Kidney (tissue), 14 donors: ENCODE measurements around the gene CHAT. TPM values are rescaled to one million over a fixed set of nuclear protein-coding genes. Genes with fewer than 3 reads are reported as not detected.

Experiments
- DNase-seq, 5 donors: peaks; one replicate each; pipeline ENCODE4 v3.0.0-alpha.2; 2013 to 2020
- FAIRE-seq: peaks from 2 replicates; lab custom pipeline; 2012; peaks lifted over from hg19 to GRCh38; lab: Jason Lieb, UNC
- H3K27ac ChIP-seq, 2 donors: one replicate each; pipeline ENCODE4 v1.7.0; 2013; ENCODE audit warnings: low read depth in 2 of 2, low read length in 2 of 2, inconsistent platforms in 1 of 2
- H3K27me3 ChIP-seq: one replicate; pipeline ENCODE4 v1.7.1; 2013; ENCODE audit warnings: low read length, inconsistent platforms; ENCODE audit not compliant: control insufficient read depth, insufficient read depth
- H3K36me3 ChIP-seq, 3 donors: one replicate each; pipeline versions ENCODE4 v1.7.0 to v1.7.1; 2013; ENCODE audit warnings: low read length in 3 of 3, control low read depth in 1 of 3, inconsistent platforms in 1 of 3; ENCODE audit not compliant: insufficient read depth in 3 of 3, control insufficient read depth in 2 of 3
- H3K4me1 ChIP-seq, 3 donors: one replicate each; pipeline versions ENCODE4 v1.7.0 to v1.7.1; 2013; ENCODE audit warnings: low read length in 3 of 3, inconsistent platforms in 1 of 3, low read depth in 1 of 3; ENCODE audit not compliant: control insufficient read depth in 2 of 3, insufficient read depth in 2 of 3
- H3K4me3 ChIP-seq, 3 donors: one replicate each; pipeline versions ENCODE4 v1.7.0 to v1.8.1; 2013; ENCODE audit warnings: low read length in 3 of 3, control low read depth in 1 of 3, inconsistent platforms in 1 of 3
- H3K9ac ChIP-seq, 3 donors: one replicate each; pipeline versions ENCODE4 v1.7.0 to v1.7.1; 2013; ENCODE audit warnings: low read length in 3 of 3, control low read depth in 1 of 3, inconsistent platforms in 1 of 3
- H3K9me3 ChIP-seq, 3 donors: one replicate each; pipeline versions ENCODE4 v1.7.0 to v1.7.1; 2013; ENCODE audit warnings: low read length in 3 of 3, control low read depth in 1 of 3, inconsistent platforms in 1 of 3; ENCODE audit not compliant: control insufficient read depth in 2 of 3, insufficient read depth in 1 of 3
- intact Hi-C: fragments of 100-400 bp; cut with DNase I; formaldehyde crosslinking; loops from one replicate; pipeline ENCODE4 v1.11.1; 2022
- polyA plus RNA-seq: library from polyadenylated mRNA; stranded (reverse); fragments of 350-450 nt; fragmentation: Illumina TruSeq; extraction: RNeasy Lipid Tissue Mini Kit (QIAGEN cat#74804); gene quantifications from one replicate; pipeline ENCODE4 v1.2.3, GENCODE V29; 2014; ENCODE audit warnings: low read depth, low replicate concordance; ENCODE audit not compliant: insufficient read depth
- total RNA-seq: library from RNA; stranded (reverse); fragmentation: NEBNext Ultra II Directional; extraction: Animal tissue kit (Norgen Biotek cat#: 25700); gene quantifications from one replicate; pipeline ENCODE4 v1.2.1, GENCODE V29; 2021
- TF ChIP-seq, protein P1 (sequence below): IDR thresholded peaks from 3 replicates; pipeline ENCODE4 v1.5.1; 2012; ENCODE audit warnings: mild to moderate bottlenecking, moderate library complexity, borderline replicate concordance; ENCODE audit not compliant: insufficient read depth; ENCODE audit errors: extremely low read depth
- donor health status: control.
- donor health status: control.
- donor health status: control.
- donor health status: control.
- donor health status: control.
- donor health status: DM: yes; HTN: yes; CAD: no.
- donor health status: Normal renal cell carcinoma (clear cell type).

Gene CHAT
- total and polyA plus RNA-seq, 2 donors from 2014 or later: not detected

DNA sequence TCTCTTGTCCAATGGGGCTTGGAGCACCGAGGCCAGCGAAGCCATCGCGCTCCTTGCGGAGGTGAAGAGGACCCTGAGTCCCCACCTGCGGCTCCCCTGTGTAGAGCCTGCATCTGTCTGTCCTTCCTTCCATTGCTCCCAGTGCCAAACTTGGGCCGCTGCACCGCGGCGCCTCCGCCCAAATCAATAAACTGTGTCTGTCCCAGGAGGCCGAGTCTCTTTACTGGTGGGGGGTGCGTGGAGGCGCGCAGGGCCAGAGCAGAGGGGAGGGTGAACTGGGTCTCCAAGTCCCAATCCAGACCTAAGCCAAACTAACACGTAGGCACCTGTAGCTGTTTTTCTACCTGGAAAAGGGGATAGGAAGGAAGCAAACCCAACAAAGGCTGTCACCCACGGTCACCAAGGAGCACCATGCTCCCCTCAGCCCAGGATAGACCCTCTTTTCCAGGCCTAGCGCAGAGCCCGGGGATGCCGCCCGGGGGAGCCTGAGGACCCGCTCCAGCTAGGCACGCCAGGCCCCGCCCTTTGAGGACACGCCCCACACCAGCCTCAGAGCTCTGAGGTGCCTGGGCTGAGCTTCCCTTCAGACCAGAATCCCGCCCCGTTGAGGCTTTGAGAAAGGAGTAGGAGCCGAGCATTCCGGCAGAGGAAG, 1.2 kb upstream of the CHAT start:
- Histone ChIP-seq H3K4me1 (peaks cover 0 to 14% (median 0%) of the 10 kb centered on the region in 3 donors), H3K9ac (no peak overlapping the region), H3K4me3 (no peak overlapping the region), H3K9me3 (no peaks in the 10 kb centered on the region), H3K27me3 (peaks cover 60% of the 10 kb centered on the region), H3K36me3 (no peaks in the 10 kb centered on the region), H3K27ac (no peak overlapping the region)
- peak in 3 of 5 donors; percentile 18 to 53 (median 20) for DNase-seq
- no peak for FAIRE-seq
- intact Hi-C loops: no loop called here
- TF ChIP-seq, protein P1, sequence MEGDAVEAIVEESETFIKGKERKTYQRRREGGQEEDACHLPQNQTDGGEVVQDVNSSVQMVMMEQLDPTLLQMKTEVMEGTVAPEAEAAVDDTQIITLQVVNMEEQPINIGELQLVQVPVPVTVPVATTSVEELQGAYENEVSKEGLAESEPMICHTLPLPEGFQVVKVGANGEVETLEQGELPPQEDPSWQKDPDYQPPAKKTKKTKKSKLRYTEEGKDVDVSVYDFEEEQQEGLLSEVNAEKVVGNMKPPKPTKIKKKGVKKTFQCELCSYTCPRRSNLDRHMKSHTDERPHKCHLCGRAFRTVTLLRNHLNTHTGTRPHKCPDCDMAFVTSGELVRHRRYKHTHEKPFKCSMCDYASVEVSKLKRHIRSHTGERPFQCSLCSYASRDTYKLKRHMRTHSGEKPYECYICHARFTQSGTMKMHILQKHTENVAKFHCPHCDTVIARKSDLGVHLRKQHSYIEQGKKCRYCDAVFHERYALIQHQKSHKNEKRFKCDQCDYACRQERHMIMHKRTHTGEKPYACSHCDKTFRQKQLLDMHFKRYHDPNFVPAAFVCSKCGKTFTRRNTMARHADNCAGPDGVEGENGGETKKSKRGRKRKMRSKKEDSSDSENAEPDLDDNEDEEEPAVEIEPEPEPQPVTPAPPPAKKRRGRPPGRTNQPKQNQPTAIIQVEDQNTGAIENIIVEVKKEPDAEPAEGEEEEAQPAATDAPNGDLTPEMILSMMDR: no peak

- DNase-seq (peak in 1 of 5 donors; percentile 26), FAIRE-seq (no peak)
- Histone ChIP-seq H3K4me1 (peaks cover 0 to 14% (median 0%) of the 10 kb centered on the region in 3 donors), H3K27me3 (peaks cover 53% of the 10 kb centered on the region), H3K9me3 (no peaks in the 10 kb centered on the region), H3K9ac (no peak overlapping the region), H3K27ac (no peak overlapping the region), H3K4me3 (no peak overlapping the region), H3K36me3 (no peaks in the 10 kb centered on the region)
- TF ChIP-seq, protein P1: no peak
- intact Hi-C loops: no loop called here
These were observed 514 bp upstream of the CHAT start for GRCh38 chr10:49613165-49613881.

DNA sequence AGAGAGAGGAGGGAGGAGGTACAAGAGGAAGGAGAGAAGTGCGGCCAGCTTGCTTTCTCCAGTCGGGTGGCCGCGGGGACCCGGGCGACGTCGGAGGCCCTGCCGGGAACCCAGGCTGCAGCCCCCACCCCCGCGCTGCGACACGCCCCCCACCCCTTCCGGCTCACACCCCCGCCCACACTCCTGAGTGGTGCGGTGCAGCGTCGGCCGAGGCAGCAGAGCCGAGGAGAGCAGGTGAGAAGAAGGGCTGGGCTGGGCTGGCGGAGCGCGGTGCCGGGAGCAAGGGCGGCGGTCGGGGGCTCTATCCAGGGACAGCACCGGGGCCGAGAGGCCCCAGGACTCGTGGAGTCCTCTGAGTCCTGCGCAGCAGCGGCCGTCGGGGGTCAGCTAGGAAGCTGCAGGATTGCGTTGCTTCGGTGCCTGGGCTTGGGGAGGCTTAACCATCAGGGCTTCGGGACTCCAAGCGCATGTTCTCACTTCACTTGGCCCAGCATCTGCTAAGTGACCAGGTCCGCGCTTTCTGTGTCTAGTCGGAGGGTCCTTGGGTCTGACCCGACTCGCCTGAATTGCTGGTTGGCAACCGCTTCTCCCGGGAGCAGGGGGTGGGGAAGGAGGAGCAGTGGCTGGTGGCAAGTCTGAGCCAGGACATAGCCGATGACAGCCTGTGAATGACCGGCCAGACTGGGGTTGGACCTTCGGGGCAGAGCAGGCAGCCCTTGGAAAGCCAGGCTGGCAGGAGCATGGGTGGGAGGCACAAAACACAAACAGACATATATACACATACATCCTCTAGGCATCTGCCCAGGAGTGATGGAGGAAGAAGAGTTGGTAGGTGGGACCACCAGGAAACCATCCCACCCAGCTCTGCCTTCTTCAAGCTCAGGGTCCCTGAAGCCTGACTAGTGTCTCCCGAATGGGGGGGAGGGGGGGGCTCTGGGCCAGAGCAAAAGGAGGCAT, 683 bp downstream of the CHAT start:
- TF ChIP-seq, protein P1: no peak
- no peaks in the 10 kb centered on the region for H3K9me3 ChIP-seq
- intact Hi-C loops: no loop called here
- H3K36me3 ChIP-seq: no peaks in the 10 kb centered on the region
- no peak overlapping the region for H3K27ac ChIP-seq
- H3K27me3 ChIP-seq: peaks cover 47% of the 10 kb centered on the region
- H3K4me3 ChIP-seq: no peak overlapping the region
- FAIRE-seq: no peak
- DNase-seq: peak in 1 of 5 donors; percentile 36
- H3K4me1 ChIP-seq: peaks cover 0 to 14% (median 0%) of the 10 kb centered on the region in 3 donors
- H3K9ac ChIP-seq: no peak overlapping the region
